Measurements from ENCODE around the gene VAPB. TPM values are rescaled to one million over a fixed set of nuclear protein-coding genes. Genes with fewer than 3 reads are reported as not detected.
A peak's percentile ranks its signal among the peaks of the same experiment; 100 is the strongest.

The VAPB gene
- total RNA-seq, 1 experiment from 2014 or later = 65.1 TPM

DNA sequence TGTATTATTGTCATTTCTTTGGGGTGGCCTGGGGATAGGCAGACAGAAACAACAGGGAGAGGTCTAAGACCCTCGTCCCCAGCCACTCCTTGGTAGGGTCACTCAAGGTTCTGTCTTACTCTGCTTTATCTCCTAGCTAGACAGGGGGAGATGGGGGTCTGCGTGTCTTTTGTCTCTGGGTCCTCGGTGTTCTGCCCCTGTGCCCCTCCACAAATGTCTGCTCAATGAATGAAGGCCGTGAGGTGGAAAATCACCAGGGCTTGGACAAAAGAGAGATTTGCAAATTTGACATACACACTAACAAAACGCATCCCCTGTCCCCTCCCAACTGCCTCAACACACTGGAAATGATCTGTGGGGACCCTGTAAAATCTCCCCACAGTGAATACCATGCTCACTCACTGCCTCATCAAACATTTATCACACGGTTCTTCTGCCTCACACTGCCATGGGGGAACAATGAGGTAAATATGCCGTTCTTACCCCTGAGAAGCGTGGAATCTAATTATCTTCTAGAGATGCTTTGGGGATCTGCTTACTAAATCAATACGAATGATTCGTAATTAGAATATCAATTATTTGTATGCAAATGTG, 13.2 kb upstream of the VAPB start:
- Histone ChIP-seq H3T11ph (ENCODE audit: low read length) (no peak overlapping the region), H3K79me1 (ENCODE audit: insufficient read depth, low read depth, low read length, poor library complexity, severe bottlenecking) (no peaks in the 10 kb centered on the region), H2BK12ac (ENCODE audit: insufficient read length, low read depth, low read length) (no peak overlapping the region), H3K18ac (ENCODE audit: insufficient read length, low read depth, low read length) (peak overlapping the region; percentile 40), H4K8ac (replicated peaks; ENCODE audit: insufficient read length, low read depth, low read length) (no peak overlapping the region), H2AK5ac (ENCODE audit: insufficient read length, low read length) (no peak overlapping the region), H3K79me2 (ENCODE audit: insufficient read depth, low read length) (no peaks in the 10 kb centered on the region), H2BK120ac (ENCODE audit: low read depth, low read length, poor library complexity, severe bottlenecking) (no peak overlapping the region), H2BK15ac (ENCODE audit: low read depth, low read length) (no peak overlapping the region), H3K9ac (ENCODE audit: extremely low read depth, insufficient read length, low read length) (no peak overlapping the region), H3K56ac (ENCODE audit: insufficient read length, low read depth, low read length) (no peak overlapping the region), H4K5ac (ENCODE audit: insufficient read length, low read depth, low read length) (no peak overlapping the region), H3K4me1 (ENCODE audit: insufficient read depth, low read length) (peaks cover 8% of the 10 kb centered on the region; the same call in 1 of the 2 replicates), H3K4me2 (ENCODE audit: insufficient read depth, insufficient read length, low read length) (peak overlapping the region; percentile 86), H4K91ac (ENCODE audit: insufficient read length, low read depth, low read length) (no peak overlapping the region), H2AFZ (ENCODE audit: low read length) (no peak overlapping the region), H3K27ac (ENCODE audit: insufficient read length, low read depth, low read length) (peak overlapping the region; percentile 20), H3K14ac (ENCODE audit: insufficient read depth, low read length) (no peak overlapping the region), H3K4ac (ENCODE audit: low read depth, low read length) (no peak overlapping the region), H3K27me3 (ENCODE audit: insufficient read depth, low read length) (no peaks in the 10 kb centered on the region), H4K20me1 (ENCODE audit: control insufficient read depth, insufficient read depth, insufficient read length) (no peaks in the 10 kb centered on the region), H3K23me2 (ENCODE audit: insufficient read length, low read depth, low read length, poor library complexity, severe bottlenecking) (peaks cover 6% of the 10 kb centered on the region), H3K23ac (ENCODE audit: insufficient read length, low read depth, low read length) (no peak overlapping the region), H2BK5ac (ENCODE audit: insufficient read length, low read length) (no peak overlapping the region), H3K9me3 (ENCODE audit: control insufficient read depth, low read depth, low read length) (peaks cover under 1% of the 10 kb centered on the region), H2BK20ac (ENCODE audit: low read depth, low read length, poor library complexity, severe bottlenecking) (no peak overlapping the region)
- Mint-ChIP-seq H3K4me3 (peak overlapping the region; percentile 38 to 68), H3K27me3 (ENCODE audit: low read depth) (no peaks in the 10 kb centered on the region), H3K27ac (peak overlapping the region; percentile 21 to 97 (median 60); a peak in 6 of 7 replicates), H3K36me3 (ENCODE audit: insufficient read depth in 1 of 3, low read depth in 3 of 3) (peaks cover 1 to 6% (median 4%) of the 10 kb centered on the region in 3 experiments; a peak in 5 of 7 replicates), H3K4me1 (peaks cover 37 to 58% of the 10 kb centered on the region in 2 experiments), H3K9me3 (peaks cover 5 to 7% of the 10 kb centered on the region in 2 experiments)
- DNase-seq = no peak
- WGBS (ENCODE audit: extremely low coverage, insufficient read length, low lambda C conversion rate) = no CpG with 5 or more reads among the region's 10 CpGs
- TF ChIP-seq, protein P1, sequence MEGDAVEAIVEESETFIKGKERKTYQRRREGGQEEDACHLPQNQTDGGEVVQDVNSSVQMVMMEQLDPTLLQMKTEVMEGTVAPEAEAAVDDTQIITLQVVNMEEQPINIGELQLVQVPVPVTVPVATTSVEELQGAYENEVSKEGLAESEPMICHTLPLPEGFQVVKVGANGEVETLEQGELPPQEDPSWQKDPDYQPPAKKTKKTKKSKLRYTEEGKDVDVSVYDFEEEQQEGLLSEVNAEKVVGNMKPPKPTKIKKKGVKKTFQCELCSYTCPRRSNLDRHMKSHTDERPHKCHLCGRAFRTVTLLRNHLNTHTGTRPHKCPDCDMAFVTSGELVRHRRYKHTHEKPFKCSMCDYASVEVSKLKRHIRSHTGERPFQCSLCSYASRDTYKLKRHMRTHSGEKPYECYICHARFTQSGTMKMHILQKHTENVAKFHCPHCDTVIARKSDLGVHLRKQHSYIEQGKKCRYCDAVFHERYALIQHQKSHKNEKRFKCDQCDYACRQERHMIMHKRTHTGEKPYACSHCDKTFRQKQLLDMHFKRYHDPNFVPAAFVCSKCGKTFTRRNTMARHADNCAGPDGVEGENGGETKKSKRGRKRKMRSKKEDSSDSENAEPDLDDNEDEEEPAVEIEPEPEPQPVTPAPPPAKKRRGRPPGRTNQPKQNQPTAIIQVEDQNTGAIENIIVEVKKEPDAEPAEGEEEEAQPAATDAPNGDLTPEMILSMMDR (conservative IDR thresholded peaks at IDR 0.05) = no peak
